ENCODE results near the gene CPVL.

DNA sequence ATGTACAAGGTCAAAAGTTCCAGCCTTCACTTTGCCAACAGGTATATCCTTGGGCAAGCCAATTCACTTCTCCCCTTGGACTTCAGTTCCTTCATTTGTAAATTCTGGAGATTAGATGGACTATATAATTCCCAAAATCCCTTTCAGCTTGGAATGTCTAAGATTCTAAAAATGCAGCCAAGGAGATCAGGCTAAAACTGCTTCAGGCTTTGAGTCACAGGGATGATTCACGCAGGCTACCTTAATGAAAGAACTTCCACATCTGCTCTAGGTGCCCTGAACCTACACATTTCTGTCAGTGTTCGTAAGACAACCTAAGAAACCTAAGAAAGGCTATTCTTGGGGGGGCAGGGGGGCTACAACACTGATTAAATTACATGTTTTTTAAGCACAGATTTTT, 7.1 kb downstream of the CPVL start:
- TF ChIP-seq CTCF (IDR thresholded peaks at IDR 0.05; ENCODE audit: borderline replicate concordance, extremely low read depth, low read length, poor library complexity, severe bottlenecking) (no peak), EZH2 (IDR thresholded peaks at IDR 0.05; ENCODE audit: borderline replicate concordance, low read depth, low read length, severe bottlenecking) (no peak)
